Measurements from ENCODE around the gene GARS1.

GRCh38 chr7:30660331-30661255 is 65.9 kb downstream of the GARS1 start:
- TF ChIP-seq, protein P1, sequence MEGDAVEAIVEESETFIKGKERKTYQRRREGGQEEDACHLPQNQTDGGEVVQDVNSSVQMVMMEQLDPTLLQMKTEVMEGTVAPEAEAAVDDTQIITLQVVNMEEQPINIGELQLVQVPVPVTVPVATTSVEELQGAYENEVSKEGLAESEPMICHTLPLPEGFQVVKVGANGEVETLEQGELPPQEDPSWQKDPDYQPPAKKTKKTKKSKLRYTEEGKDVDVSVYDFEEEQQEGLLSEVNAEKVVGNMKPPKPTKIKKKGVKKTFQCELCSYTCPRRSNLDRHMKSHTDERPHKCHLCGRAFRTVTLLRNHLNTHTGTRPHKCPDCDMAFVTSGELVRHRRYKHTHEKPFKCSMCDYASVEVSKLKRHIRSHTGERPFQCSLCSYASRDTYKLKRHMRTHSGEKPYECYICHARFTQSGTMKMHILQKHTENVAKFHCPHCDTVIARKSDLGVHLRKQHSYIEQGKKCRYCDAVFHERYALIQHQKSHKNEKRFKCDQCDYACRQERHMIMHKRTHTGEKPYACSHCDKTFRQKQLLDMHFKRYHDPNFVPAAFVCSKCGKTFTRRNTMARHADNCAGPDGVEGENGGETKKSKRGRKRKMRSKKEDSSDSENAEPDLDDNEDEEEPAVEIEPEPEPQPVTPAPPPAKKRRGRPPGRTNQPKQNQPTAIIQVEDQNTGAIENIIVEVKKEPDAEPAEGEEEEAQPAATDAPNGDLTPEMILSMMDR (IDR thresholded peaks at IDR 0.05; ENCODE audit: low read length): no peak
- no peak for TF ChIP-seq EZH2 (IDR thresholded peaks at IDR 0.05; ENCODE audit: borderline replicate concordance, low read length)
